Measurements from ENCODE around the gene ADISSP.

ADISSP gene

GRCh38 chr20:3758566-3758965, 9.0 kb downstream of the ADISSP start:
- no peak for DNase-seq (ENCODE audit: insufficient read length, low spot score)
- TF ChIP-seq POLR2A (IDR thresholded peaks at IDR 0.05; ENCODE audit: low read depth, low read length) (no peak), POU2F2 (IDR thresholded peaks at IDR 0.05; ENCODE audit: low read depth, low read length) (no peak), SPI1 (IDR thresholded peaks at IDR 0.05; ENCODE audit: low read depth, low read length) (no peak), PAX5 (IDR thresholded peaks at IDR 0.05; ENCODE audit: insufficient read depth, low read length, severe bottlenecking) (no peak)
- FAIRE-seq, result no peak

DNA sequence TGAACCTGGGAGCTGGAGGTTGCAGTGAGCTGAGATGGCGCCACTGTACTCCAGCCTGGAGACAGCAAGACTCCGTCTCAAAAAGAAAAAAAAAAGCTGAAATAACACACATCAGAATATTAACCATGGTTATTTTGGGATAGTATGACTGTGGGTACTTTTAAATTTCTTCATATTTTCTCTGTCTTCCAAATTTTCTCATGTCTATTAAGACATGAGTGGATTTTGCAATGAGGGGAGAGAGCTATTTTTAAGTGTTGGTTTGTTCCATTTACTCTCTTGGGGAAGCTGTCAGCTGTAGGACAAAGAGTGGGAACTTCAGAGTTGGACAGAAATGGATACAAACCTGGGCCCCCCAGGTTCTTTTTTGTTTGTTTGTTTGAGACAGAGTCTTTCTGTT, 10.3 kb downstream of the ADISSP start:
- no peak for DNase-seq (ENCODE audit: insufficient read length, low spot score)

DNA sequence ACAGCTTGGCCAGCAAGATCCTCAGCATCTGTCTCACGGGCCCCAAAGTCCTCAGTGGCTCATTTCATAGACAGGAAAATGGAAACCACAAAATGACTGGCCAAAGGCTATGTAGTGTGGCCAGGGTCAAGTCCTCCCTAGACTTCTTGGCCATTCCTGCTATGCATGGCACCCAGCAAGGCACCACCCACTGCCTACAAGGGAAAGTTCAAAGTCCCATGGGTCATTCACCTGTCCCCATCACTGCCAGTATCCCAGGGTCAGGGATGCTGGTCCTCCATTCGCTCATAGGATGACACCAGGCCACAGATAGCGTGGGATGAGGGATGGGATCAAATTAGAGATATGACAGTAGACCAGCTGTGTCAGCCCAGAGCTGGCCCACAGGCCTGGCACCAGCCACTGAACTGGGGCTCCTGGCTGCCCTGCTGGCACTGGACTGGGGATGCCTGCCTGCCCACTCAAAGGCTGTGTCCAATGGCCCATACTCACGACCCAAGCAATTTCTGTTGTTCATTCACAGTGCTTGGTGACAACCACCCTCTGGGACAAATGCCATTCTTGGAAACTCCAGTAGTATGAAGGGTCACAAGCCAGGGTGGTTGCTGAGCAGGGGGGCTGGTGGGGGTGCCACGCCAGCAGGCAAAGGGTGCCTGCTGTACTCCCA, 11.6 kb downstream of the ADISSP start:
- TF ChIP-seq POLR2A (IDR thresholded peaks at IDR 0.05; ENCODE audit: low read depth, low read length) (no peak), SPI1 (IDR thresholded peaks at IDR 0.05; ENCODE audit: low read depth, low read length) (no peak), POLR2AphosphoS5 (IDR thresholded peaks at IDR 0.05; ENCODE audit: low read depth, low read length) (no peak), TAF1 (IDR thresholded peaks at IDR 0.05; ENCODE audit: low read depth, low read length) (no peak), PAX5 (IDR thresholded peaks at IDR 0.05; ENCODE audit: insufficient read depth, low read length, severe bottlenecking) (no peak), POU2F2 (IDR thresholded peaks at IDR 0.05; ENCODE audit: low read depth, low read length) (no peak)
- no peak for FAIRE-seq
- no peak for DNase-seq (ENCODE audit: insufficient read length, low spot score)

More for the DNA sequence above, 10.3 kb downstream of the ADISSP start:
- FAIRE-seq, result no peak
- no peak for TF ChIP-seq POLR2AphosphoS5 (IDR thresholded peaks at IDR 0.05; ENCODE audit: low read depth, low read length)
- no peak for TF ChIP-seq TAF1 (IDR thresholded peaks at IDR 0.05; ENCODE audit: low read depth, low read length)
- no peak for TF ChIP-seq SPI1 (IDR thresholded peaks at IDR 0.05; ENCODE audit: low read depth, low read length)
- no peak for TF ChIP-seq PAX5 (IDR thresholded peaks at IDR 0.05; ENCODE audit: insufficient read depth, low read length, severe bottlenecking)
- no peak for TF ChIP-seq POLR2A (IDR thresholded peaks at IDR 0.05; ENCODE audit: low read depth, low read length)
- no peak for TF ChIP-seq POU2F2 (IDR thresholded peaks at IDR 0.05; ENCODE audit: low read depth, low read length)

DNA sequence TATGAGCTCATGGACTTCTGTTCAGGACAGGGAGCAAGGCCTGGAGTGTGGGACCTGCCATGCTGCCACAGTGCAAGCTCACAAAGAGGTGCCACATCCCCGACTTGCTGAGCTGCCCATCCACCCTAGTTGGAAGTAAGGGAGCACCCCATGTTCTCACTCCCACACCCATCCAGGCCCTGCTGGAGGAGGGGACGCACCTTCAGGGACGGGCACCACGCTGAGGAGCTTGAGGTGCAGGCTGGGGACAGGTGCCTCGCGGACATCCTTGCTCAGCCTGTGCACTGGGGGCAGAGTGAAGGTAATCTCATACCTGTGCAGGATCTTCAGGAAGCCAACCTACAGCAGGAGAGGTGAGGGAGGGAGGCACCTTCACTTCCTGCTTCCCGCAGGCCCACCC, 12.3 kb downstream of the ADISSP start:
- no peak for FAIRE-seq
- no peak for DNase-seq (ENCODE audit: insufficient read length, low spot score)
- TF ChIP-seq PAX5 (IDR thresholded peaks at IDR 0.05; ENCODE audit: insufficient read depth, low read length, severe bottlenecking) (no peak), POLR2AphosphoS5 (IDR thresholded peaks at IDR 0.05; ENCODE audit: low read depth, low read length) (no peak), POU2F2 (IDR thresholded peaks at IDR 0.05; ENCODE audit: low read depth, low read length) (no peak), SPI1 (IDR thresholded peaks at IDR 0.05; ENCODE audit: low read depth, low read length) (no peak)

DNA sequence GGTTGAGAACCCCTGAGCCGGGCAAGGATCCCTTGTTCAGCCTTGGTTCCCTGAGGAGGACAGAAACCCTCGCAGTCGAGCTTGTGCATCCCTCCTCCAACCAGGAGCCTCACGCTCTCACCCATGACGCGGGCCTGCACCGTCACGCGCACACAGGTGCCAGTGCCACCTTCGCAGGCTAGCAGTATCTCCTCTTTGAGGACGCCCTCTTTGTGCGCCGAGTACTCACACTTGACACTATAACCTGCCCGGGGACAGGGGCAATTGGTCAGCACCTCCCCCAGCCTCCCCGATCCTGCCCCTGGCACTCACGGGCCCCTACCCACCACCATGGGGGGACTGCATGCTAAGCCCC, 13.3 kb downstream of the ADISSP start:
- no peak for TF ChIP-seq POLR2AphosphoS5 (IDR thresholded peaks at IDR 0.05; ENCODE audit: low read depth, low read length)
- TF ChIP-seq SPI1 (IDR thresholded peaks at IDR 0.05; ENCODE audit: low read depth, low read length), result no peak
- no peak for TF ChIP-seq POU2F2 (IDR thresholded peaks at IDR 0.05; ENCODE audit: low read depth, low read length)
- TF ChIP-seq POLR2A (IDR thresholded peaks at IDR 0.05; ENCODE audit: low read depth, low read length), result no peak
- TF ChIP-seq TAF1 (IDR thresholded peaks at IDR 0.05; ENCODE audit: low read depth, low read length), result no peak
- TF ChIP-seq PAX5 (IDR thresholded peaks at IDR 0.05; ENCODE audit: insufficient read depth, low read length, severe bottlenecking), result no peak
- no peak for DNase-seq (ENCODE audit: insufficient read length, low spot score)
- no peak for FAIRE-seq

DNA sequence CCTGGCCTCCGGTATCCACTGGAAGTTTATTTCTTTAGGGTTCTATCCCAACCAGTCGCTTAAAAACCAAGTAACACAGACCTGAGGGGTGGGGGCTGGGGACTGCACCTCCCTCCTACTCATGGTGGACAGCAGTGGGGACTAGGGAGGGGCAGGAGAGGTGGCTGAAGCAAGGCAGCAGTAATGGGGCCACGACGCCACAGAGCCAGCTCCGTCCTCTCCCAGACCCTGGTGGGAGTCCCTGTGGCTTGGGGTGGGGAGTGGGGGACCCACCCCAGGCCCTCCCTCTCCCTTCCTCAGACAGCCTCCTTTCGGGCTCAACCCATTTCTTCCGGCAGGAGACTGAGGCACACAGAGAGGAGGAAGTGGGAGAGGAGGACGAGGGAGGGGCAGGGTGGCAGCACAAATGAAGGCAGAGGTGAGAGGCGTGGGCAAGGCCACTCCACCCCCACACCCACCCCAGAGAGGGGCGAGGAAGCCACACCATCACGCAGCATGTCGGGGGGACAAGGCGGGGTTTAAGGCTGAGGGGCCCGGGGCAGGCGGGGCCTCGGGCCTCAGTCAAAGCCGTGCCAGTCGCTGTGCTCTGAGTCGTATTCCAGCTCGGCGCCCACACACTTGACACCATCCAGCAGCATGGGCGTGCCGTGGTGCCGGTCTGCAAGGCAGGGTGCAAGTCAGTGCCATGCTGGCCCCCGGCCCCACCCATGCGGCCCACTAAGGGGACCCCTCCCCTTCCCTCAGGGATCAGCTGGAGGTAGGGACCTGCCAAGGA, 13.9 kb downstream of the ADISSP start:
- DNase-seq (ENCODE audit: insufficient read length, low spot score), result no peak
- FAIRE-seq, result no peak
- no peak for TF ChIP-seq POLR2AphosphoS5 (IDR thresholded peaks at IDR 0.05; ENCODE audit: low read depth, low read length)
- TF ChIP-seq POLR2A (IDR thresholded peaks at IDR 0.05; ENCODE audit: low read depth, low read length), result no peak
- TF ChIP-seq POU2F2 (IDR thresholded peaks at IDR 0.05; ENCODE audit: low read depth, low read length), result no peak
- TF ChIP-seq PAX5 (IDR thresholded peaks at IDR 0.05; ENCODE audit: insufficient read depth, low read length, severe bottlenecking), result no peak
- no peak for TF ChIP-seq SPI1 (IDR thresholded peaks at IDR 0.05; ENCODE audit: low read depth, low read length)
- TF ChIP-seq TAF1 (IDR thresholded peaks at IDR 0.05; ENCODE audit: low read depth, low read length), result no peak

DNA sequence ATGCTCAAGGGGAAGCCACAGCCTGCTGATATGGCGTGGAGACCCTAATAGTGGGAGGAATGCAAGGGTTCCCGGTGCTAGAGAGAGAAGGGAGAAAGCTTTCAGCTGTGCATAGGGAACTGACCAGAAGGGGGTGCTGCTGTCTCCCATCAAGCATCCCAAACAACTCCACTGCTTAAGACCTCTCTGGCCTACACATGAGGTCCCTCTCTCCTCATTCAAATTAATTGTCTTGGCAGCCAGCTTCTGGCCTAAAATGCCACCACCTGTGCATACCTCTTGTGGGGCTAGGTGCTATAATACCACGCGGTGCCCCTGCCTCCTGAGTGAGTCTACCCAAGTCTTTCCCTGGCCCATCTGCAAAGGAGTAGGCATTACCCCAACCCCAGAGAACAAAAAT, 14.5 kb downstream of the ADISSP start:
- peak; percentile 83 for DNase-seq (ENCODE audit: insufficient read length, low spot score)
- peak; percentile 86 for FAIRE-seq

GRCh38 chr20:3752386-3752759, 15.2 kb downstream of the ADISSP start:
- DNase-seq (ENCODE audit: insufficient read length, low spot score) (no peak), FAIRE-seq (no peak)
- TF ChIP-seq TAF1 (IDR thresholded peaks at IDR 0.05; ENCODE audit: low read depth, low read length) (no peak), POLR2A (IDR thresholded peaks at IDR 0.05; ENCODE audit: low read depth, low read length) (no peak), PAX5 (IDR thresholded peaks at IDR 0.05; ENCODE audit: insufficient read depth, low read length, severe bottlenecking) (no peak), POU2F2 (IDR thresholded peaks at IDR 0.05; ENCODE audit: low read depth, low read length) (no peak), POLR2AphosphoS5 (IDR thresholded peaks at IDR 0.05; ENCODE audit: low read depth, low read length) (no peak), SPI1 (IDR thresholded peaks at IDR 0.05; ENCODE audit: low read depth, low read length) (no peak)

More for the DNA sequence above, 14.5 kb downstream of the ADISSP start:
- TF ChIP-seq TAF1 (IDR thresholded peaks at IDR 0.05; ENCODE audit: low read depth, low read length) (no peak), POLR2A (IDR thresholded peaks at IDR 0.05; ENCODE audit: low read depth, low read length) (no peak), POU2F2 (IDR thresholded peaks at IDR 0.05; ENCODE audit: low read depth, low read length) (no peak), SPI1 (IDR thresholded peaks at IDR 0.05; ENCODE audit: low read depth, low read length) (no peak), POLR2AphosphoS5 (IDR thresholded peaks at IDR 0.05; ENCODE audit: low read depth, low read length) (no peak), PAX5 (IDR thresholded peaks at IDR 0.05; ENCODE audit: insufficient read depth, low read length, severe bottlenecking) (no peak)

DNA sequence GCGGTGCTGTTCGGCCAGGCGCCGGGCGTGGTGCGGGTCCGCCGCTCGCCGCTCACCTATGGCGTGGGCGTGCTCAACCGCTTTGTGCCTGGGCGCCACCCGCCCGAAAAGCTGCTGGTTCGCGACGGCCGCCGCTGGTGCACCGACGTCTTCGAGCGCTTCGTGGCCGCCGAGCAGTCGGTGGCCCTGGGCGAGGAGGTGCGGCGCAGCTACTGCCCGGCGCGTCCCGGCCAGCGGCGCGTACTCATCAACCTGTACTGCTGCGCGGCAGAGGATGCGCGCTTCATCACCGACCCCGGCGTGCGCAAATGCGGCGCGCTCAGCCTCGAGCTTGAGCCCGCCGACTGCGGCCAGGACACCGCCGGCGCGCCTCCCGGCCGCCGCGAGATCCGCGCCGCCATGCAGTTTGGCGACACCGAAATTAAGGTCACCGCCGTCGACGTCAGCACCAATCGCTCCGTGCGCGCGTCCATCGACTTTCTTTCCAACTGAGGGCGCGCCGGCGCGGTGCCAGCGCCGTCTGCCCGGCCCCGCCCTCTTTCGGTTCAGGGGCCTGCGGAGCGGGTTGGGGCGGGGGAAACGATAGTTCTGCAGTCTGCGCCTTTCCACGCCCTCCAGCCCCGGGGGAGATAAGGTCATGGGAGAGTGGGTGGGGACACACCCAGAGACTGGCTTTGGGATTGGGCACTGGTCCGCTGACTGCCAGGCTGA, 15.7 kb downstream of the ADISSP start:
- TF ChIP-seq POU2F2 (IDR thresholded peaks at IDR 0.05; ENCODE audit: low read depth, low read length) (no peak), POLR2A (IDR thresholded peaks at IDR 0.05; ENCODE audit: low read depth, low read length) (no peak), POLR2AphosphoS5 (IDR thresholded peaks at IDR 0.05; ENCODE audit: low read depth, low read length) (no peak), SPI1 (IDR thresholded peaks at IDR 0.05; ENCODE audit: low read depth, low read length) (no peak), PAX5 (IDR thresholded peaks at IDR 0.05; ENCODE audit: insufficient read depth, low read length, severe bottlenecking) (no peak), TAF1 (IDR thresholded peaks at IDR 0.05; ENCODE audit: low read depth, low read length) (no peak)
- DNase-seq (ENCODE audit: insufficient read length, low spot score), result no peak
- no peak for FAIRE-seq
